Measurements from ENCODE around the gene FNDC3B. TPM values are rescaled to one million over a fixed set of nuclear protein-coding genes. Genes with fewer than 3 reads are reported as not detected.

Gene FNDC3B
- total RNA-seq, 1 experiment from 2014 or later: 173 TPM

DNA sequence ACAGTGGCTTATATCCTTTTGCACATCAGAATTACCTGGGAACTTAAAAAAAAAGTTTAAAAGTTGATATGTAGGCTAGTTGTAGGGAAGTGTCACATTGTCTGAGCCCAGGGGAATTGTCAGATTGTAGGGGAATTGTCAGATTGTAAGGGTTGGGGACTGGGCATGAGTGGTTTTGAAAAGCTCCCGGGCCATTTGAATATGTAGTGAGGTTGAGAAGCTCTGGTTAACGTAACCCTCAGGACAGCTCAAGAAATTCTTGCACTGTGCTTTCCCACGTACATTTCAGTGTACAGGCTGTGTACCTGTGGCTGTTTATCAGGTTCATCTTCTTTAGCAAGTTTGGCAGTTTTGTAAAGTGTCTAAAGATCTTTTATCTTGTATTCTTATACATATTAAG is 107.0 kb downstream of the FNDC3B start:
- ChIA-PET POLR2A (interaction anchor here (0.7 kb wide), 1 partner anchor 1367 kb away, joined by 3 read pairs; no protein-coding TSS in a partner anchor), CTCF (no interaction called here)
- in situ Hi-C loops (cut with HindIII; ENCODE audit: low pct_unique_long_range_greater_than_20kb, low sequenced_read_pairs): no loop called here
- TF ChIP-seq POLR2AphosphoS5 (IDR thresholded peaks at IDR 0.05; ENCODE audit: low read depth, low read length) (no peak), TCF7L2 (IDR thresholded peaks at IDR 0.05; ENCODE audit: low read depth, low read length) (no peak), SIN3A (IDR thresholded peaks at IDR 0.05; ENCODE audit: borderline replicate concordance, insufficient read depth, low read depth, low read length) (no peak)
- TF ChIP-seq, protein P1, sequence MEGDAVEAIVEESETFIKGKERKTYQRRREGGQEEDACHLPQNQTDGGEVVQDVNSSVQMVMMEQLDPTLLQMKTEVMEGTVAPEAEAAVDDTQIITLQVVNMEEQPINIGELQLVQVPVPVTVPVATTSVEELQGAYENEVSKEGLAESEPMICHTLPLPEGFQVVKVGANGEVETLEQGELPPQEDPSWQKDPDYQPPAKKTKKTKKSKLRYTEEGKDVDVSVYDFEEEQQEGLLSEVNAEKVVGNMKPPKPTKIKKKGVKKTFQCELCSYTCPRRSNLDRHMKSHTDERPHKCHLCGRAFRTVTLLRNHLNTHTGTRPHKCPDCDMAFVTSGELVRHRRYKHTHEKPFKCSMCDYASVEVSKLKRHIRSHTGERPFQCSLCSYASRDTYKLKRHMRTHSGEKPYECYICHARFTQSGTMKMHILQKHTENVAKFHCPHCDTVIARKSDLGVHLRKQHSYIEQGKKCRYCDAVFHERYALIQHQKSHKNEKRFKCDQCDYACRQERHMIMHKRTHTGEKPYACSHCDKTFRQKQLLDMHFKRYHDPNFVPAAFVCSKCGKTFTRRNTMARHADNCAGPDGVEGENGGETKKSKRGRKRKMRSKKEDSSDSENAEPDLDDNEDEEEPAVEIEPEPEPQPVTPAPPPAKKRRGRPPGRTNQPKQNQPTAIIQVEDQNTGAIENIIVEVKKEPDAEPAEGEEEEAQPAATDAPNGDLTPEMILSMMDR (IDR thresholded peaks at IDR 0.05): no peak
- Histone ChIP-seq H3K27me3 (ENCODE audit: control insufficient read depth, insufficient read depth, low read length) (no peaks in the 10 kb centered on the region), H3K36me3 (ENCODE audit: control insufficient read depth, insufficient read depth, low read length) (0 out of 2 replicates have a peak, but pooled peaks cover 2% of the 10 kb centered on the region), H3K27ac (ENCODE audit: low read length) (peak overlapping the region; percentile 65), H3K9me3 (ENCODE audit: control insufficient read depth, insufficient read depth, low read depth, low read length) (no peaks in the 10 kb centered on the region), H3K4me3 (ENCODE audit: low read depth in 2 of 2, low read length in 2 of 2) (no peak overlapping the region), H3K4me1 (ENCODE audit: control insufficient read depth, insufficient read depth, low read length) (peaks cover 78% of the 10 kb centered on the region)
- intact Hi-C loops (cut with micrococcal nuclease; ENCODE audit: unreplicated experiment): no loop called here
- DNase-seq (ENCODE audit: low read depth, low spot score) (no peak), ATAC-seq (no peak)
- no TSS peak for BruUV-seq (replicated peaks)

DNA sequence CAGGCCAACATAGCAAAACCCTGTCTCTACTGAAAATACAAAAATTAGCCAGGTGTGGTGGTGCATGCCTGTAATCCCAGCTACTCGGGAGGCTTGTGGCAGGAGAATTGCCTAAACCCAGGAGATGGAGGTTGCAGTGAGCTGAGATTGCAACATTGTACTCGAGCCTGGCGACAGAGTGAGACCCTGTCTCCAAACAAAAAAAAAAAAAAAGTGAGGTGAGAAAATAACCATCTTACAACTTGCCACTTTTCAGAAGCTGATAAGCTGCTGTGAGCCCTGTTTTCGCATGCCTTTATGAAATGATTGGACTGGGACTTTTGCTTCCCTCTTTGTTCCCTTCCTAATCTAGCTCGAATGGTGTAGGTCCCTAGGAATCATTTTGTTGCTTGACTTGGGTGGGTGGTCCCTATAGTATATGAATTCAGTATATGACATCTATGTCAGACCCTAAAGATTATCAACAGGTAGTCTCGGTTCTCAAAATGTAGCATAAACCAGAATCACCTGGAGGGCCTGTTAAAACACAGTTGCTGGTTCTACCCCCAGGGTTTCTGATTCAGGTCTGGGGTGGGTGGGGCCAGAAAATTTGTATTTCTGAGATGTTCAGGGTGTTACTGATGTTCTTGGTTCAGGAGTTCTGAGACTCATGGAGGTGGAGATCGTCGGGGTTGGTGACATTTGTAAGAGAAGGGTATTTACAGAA is 107.9 kb downstream of the FNDC3B start:
- intact Hi-C loops (cut with micrococcal nuclease; ENCODE audit: unreplicated experiment): no loop called here
- Histone ChIP-seq H3K4me3 (ENCODE audit: low read depth in 2 of 2, low read length in 2 of 2) (no peak overlapping the region), H3K27ac (ENCODE audit: low read length) (peak overlapping the region; percentile 92), H3K4me1 (ENCODE audit: control insufficient read depth, insufficient read depth, low read length) (peaks cover 78% of the 10 kb centered on the region), H3K36me3 (ENCODE audit: control insufficient read depth, insufficient read depth, low read length) (0 out of 2 replicates have a peak, but pooled peaks cover 2% of the 10 kb centered on the region), H3K27me3 (ENCODE audit: control insufficient read depth, insufficient read depth, low read length) (no peaks in the 10 kb centered on the region), H3K9me3 (ENCODE audit: control insufficient read depth, insufficient read depth, low read depth, low read length) (no peaks in the 10 kb centered on the region)
- POLR2A ChIA-PET: no interaction called here
- ATAC-seq (no peak), DNase-seq (ENCODE audit: low read depth, low spot score) (no peak)
- BruUV-seq (replicated peaks): no TSS peak
- in situ Hi-C loops (cut with HindIII; ENCODE audit: low pct_unique_long_range_greater_than_20kb, low sequenced_read_pairs): no loop called here
- CTCF ChIA-PET: no interaction called here
- no peak for TF ChIP-seq POLR2AphosphoS5 (IDR thresholded peaks at IDR 0.05; ENCODE audit: low read depth, low read length)
- TF ChIP-seq TCF7L2 (IDR thresholded peaks at IDR 0.05; ENCODE audit: low read depth, low read length): no peak
- TF ChIP-seq, protein P1 (IDR thresholded peaks at IDR 0.05): no peak
- TF ChIP-seq, protein P2, sequence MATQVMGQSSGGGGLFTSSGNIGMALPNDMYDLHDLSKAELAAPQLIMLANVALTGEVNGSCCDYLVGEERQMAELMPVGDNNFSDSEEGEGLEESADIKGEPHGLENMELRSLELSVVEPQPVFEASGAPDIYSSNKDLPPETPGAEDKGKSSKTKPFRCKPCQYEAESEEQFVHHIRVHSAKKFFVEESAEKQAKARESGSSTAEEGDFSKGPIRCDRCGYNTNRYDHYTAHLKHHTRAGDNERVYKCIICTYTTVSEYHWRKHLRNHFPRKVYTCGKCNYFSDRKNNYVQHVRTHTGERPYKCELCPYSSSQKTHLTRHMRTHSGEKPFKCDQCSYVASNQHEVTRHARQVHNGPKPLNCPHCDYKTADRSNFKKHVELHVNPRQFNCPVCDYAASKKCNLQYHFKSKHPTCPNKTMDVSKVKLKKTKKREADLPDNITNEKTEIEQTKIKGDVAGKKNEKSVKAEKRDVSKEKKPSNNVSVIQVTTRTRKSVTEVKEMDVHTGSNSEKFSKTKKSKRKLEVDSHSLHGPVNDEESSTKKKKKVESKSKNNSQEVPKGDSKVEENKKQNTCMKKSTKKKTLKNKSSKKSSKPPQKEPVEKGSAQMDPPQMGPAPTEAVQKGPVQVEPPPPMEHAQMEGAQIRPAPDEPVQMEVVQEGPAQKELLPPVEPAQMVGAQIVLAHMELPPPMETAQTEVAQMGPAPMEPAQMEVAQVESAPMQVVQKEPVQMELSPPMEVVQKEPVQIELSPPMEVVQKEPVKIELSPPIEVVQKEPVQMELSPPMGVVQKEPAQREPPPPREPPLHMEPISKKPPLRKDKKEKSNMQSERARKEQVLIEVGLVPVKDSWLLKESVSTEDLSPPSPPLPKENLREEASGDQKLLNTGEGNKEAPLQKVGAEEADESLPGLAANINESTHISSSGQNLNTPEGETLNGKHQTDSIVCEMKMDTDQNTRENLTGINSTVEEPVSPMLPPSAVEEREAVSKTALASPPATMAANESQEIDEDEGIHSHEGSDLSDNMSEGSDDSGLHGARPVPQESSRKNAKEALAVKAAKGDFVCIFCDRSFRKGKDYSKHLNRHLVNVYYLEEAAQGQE (IDR thresholded peaks at IDR 0.05; ENCODE audit: insufficient read depth in 1 of 2, low read depth in 2 of 2, low read length in 1 of 2): no peak
- TF ChIP-seq SIN3A (IDR thresholded peaks at IDR 0.05; ENCODE audit: borderline replicate concordance, insufficient read depth, low read depth, low read length): no peak
